Thoracic aorta (tissue), 2 donors: ENCODE data around the gene NUDT17. TPM values are rescaled to one million over a fixed set of nuclear protein-coding genes. Genes with fewer than 3 reads are reported as not detected.

Source experiments
- ATAC-seq: fragments of 150-250 bp; one replicate; pipeline ENCODE4 v1.8.0; 2017; ENCODE audit warnings: low read depth; ENCODE audit not compliant: insufficient number of reproducible peaks, low FRiP score
- DNase-seq: peaks from one replicate; pipeline ENCODE4 v3.0.0-alpha.2; 2020; ENCODE audit warnings: low spot score
- H3K27ac ChIP-seq, 2 donors: fragments of 200-600 bp; sonication (generic); 1 replicate in 1 of 2; 2 replicates in 1 of 2; pipeline ENCODE4 v1.5.1; 2016; ENCODE audit warnings: mild to moderate bottlenecking in 2 of 2, moderate library complexity in 2 of 2
- H3K27me3 ChIP-seq: fragments of 200-600 bp; sonication (generic); replicated peaks from 2 replicates; pipeline ENCODE4 v1.6.0; 2016; ENCODE audit warnings: mild to moderate bottlenecking; ENCODE audit not compliant: insufficient read depth
- H3K36me3 ChIP-seq: fragments of 200-600 bp; sonication (generic); one replicate; pipeline ENCODE4 v1.5.1; 2016
- H3K4me1 ChIP-seq, 2 donors: fragments of 200-600 bp; sonication (generic); 1 replicate in 1 of 2; 2 replicates in 1 of 2; pipeline versions ENCODE4 v1.5.1 to v1.6.0; 2016; ENCODE audit warnings: low read depth in 2 of 2, mild to moderate bottlenecking in 1 of 2; ENCODE audit not compliant: control insufficient read depth in 1 of 2
- H3K4me3 ChIP-seq: fragments of 200-600 bp; sonication (generic); 2 replicates; pipeline ENCODE4 v1.5.1; 2016; ENCODE audit warnings: mild to moderate bottlenecking
- H3K9me3 ChIP-seq: fragments of 200-600 bp; sonication (generic); 2 replicates; pipeline ENCODE4 v1.5.1; 2016
- total RNA-seq, 2 donors: library from RNA; depleted of rRNA; stranded (reverse); fragments of >200 nt; gene quantifications; one replicate each; pipeline versions ENCODE4 v1.1.0 to v1.2.3, GENCODE V29; 2016
- TF ChIP-seq, protein P1 (sequence below): fragments of 200-600 bp; sonication (generic); IDR thresholded peaks from one replicate; pipeline ENCODE4 v1.5.1; 2019; ENCODE audit warnings: antibody characterized with exemption

NUDT17 gene
- total RNA-seq, 2 donors from 2014 or later, result 3.6 to 19.1 TPM

DNA sequence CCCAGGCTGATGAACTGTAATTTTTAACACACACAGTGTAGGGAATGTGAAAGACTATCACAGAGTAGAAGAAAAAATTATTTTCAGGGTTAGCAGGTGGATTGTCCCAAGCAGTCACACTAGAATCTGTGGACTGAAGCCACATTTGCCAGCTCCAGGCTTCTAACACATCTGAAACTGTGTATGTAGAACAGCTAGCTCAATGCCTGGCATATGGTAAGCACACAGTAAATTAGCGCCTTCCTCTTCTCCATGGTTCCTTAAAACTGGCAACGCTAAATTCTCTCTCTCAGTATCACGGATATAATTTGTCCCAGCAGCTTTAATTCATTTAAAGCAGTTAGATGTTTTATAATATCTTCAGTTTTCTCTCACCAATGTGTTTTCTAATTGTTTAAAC lies 2.4 kb upstream of the NUDT17 start:
- peaks cover 38% of the 10 kb centered on the region for H3K36me3 ChIP-seq
- H3K27ac ChIP-seq, result no peak overlapping the region
- no peaks in the 10 kb centered on the region for H3K9me3 ChIP-seq
- H3K4me3 ChIP-seq, result no peak overlapping the region
- TF ChIP-seq, protein P1, sequence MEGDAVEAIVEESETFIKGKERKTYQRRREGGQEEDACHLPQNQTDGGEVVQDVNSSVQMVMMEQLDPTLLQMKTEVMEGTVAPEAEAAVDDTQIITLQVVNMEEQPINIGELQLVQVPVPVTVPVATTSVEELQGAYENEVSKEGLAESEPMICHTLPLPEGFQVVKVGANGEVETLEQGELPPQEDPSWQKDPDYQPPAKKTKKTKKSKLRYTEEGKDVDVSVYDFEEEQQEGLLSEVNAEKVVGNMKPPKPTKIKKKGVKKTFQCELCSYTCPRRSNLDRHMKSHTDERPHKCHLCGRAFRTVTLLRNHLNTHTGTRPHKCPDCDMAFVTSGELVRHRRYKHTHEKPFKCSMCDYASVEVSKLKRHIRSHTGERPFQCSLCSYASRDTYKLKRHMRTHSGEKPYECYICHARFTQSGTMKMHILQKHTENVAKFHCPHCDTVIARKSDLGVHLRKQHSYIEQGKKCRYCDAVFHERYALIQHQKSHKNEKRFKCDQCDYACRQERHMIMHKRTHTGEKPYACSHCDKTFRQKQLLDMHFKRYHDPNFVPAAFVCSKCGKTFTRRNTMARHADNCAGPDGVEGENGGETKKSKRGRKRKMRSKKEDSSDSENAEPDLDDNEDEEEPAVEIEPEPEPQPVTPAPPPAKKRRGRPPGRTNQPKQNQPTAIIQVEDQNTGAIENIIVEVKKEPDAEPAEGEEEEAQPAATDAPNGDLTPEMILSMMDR, result no peak
- no peaks in the 10 kb centered on the region for H3K27me3 ChIP-seq
- ATAC-seq (no peak), DNase-seq (no peak)
- H3K4me1 ChIP-seq, result peaks cover 7 to 15% of the 10 kb centered on the region in 2 donors

- peak; percentile 33 for ATAC-seq
- peak overlapping the region; percentile 69 to 70 for H3K27ac ChIP-seq
Observed at GRCh38 chr1:145845144-145845513, 301 bp upstream of the NUDT17 start.

DNA sequence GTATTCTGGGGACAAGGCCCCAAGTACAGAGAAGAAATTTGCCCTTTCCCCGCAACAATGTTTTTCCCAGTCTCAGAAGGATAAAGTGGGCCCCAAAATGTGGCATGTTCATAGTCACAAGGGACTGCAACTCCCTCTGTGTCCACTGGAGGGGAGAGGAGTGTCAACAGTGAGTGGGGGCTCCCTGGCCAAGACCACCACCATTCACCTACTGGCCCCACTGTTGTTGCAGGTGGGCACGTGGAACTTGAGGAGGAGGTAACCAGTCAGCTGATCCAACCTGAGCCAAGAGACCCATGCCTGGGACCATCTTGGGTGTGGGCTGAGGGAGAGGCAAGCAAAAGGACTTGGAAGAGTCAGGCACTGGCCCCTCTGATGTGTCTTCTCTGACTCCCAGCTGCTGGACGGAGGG lies 777 bp downstream of the NUDT17 start:
- peaks cover 14 to 35% of the 10 kb centered on the region in 2 donors for H3K4me1 ChIP-seq
- no peaks in the 10 kb centered on the region for H3K9me3 ChIP-seq
- TF ChIP-seq, protein P1, result peak; percentile 66
- H3K27ac ChIP-seq, result peak overlapping the region; percentile 69 to 70
- ATAC-seq (no peak), DNase-seq (no peak)
- H3K27me3 ChIP-seq, result no peaks in the 10 kb centered on the region
- peaks cover 28% of the 10 kb centered on the region for H3K36me3 ChIP-seq
- peak overlapping the region; percentile 75 for H3K4me3 ChIP-seq

More at GRCh38 chr1:145845144-145845513, 301 bp upstream of the NUDT17 start:
- Histone ChIP-seq H3K4me1 (peaks cover 14 to 27% of the 10 kb centered on the region in 2 donors), H3K27me3 (no peaks in the 10 kb centered on the region), H3K4me3 (peak overlapping the region; percentile 75), H3K36me3 (peaks cover 28% of the 10 kb centered on the region), H3K9me3 (no peaks in the 10 kb centered on the region)
- TF ChIP-seq, protein P1, result no peak
- no peak for DNase-seq

DNA sequence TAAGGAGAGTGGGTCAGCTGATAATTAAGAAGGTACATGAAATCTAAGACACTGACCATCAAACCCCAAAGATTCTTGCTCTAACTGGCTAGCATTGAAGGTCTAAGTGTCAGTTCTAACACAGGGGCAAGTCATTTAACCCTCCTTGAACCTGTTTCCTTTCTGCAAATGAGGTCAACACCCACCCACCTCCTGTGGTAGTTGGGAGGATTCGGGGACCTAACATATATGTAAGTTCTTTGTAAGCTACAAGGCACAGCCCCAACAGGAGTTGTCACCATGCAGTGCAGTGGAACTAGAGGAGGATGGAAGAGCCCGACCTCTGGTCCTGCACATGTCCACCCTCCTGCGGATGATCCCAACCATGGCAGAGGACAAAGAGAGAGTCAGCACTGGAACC lies 2.4 kb downstream of the NUDT17 start:
- ATAC-seq (no peak), DNase-seq (no peak)
- Histone ChIP-seq H3K27me3 (no peaks in the 10 kb centered on the region), H3K4me3 (no peak overlapping the region), H3K36me3 (peaks cover 33% of the 10 kb centered on the region), H3K27ac (no peak overlapping the region), H3K4me1 (peaks cover 14 to 35% of the 10 kb centered on the region in 2 donors), H3K9me3 (no peaks in the 10 kb centered on the region)
- TF ChIP-seq, protein P1, result no peak

- DNase-seq (no peak), ATAC-seq (no peak)
- Histone ChIP-seq H3K36me3 (peaks cover 49% of the 10 kb centered on the region), H3K27me3 (no peaks in the 10 kb centered on the region), H3K4me1 (peaks cover 14 to 35% of the 10 kb centered on the region in 2 donors), H3K9me3 (no peaks in the 10 kb centered on the region), H3K27ac (peak overlapping the region; percentile 49 to 78), H3K4me3 (no peak overlapping the region)
- TF ChIP-seq, protein P1, result peak; percentile 12
Observed at GRCh38 chr1:145849356-145850160, 4.1 kb downstream of the NUDT17 start.
